ENCODE results near the gene MICOS13. TPM values are rescaled to one million over a fixed set of nuclear protein-coding genes. Genes with fewer than 3 reads are reported as not detected.

The MICOS13 gene
- total RNA-seq, 1 experiment from 2014 or later = 93.5 TPM

GRCh38 chr19:5711713-5712161, 31.4 kb upstream of the MICOS13 start:
- ATAC-seq (no peak), DNase-seq (ENCODE audit: low read depth, low spot score) (no peak)
- POLR2A ChIA-PET = no interaction called here
- H3K27ac ChIP-seq (ENCODE audit: low read length) = no peak overlapping the region
- BruUV-seq (replicated peaks) = no TSS peak
- H3K27me3 ChIP-seq (ENCODE audit: control insufficient read depth, insufficient read depth, low read length) = no peaks in the 10 kb centered on the region
- H3K36me3 ChIP-seq (ENCODE audit: control insufficient read depth, insufficient read depth, low read length) = peaks cover 2% of the 10 kb centered on the region; the same call in 1 of the 2 replicates
- H3K4me3 ChIP-seq (ENCODE audit: low read depth in 2 of 2, low read length in 2 of 2) = no peak overlapping the region
- no peaks in the 10 kb centered on the region for H3K9me3 ChIP-seq (ENCODE audit: control insufficient read depth, insufficient read depth, low read depth, low read length)
- CTCF ChIA-PET = no interaction called here
- in situ Hi-C loops (cut with HindIII; ENCODE audit: low pct_unique_long_range_greater_than_20kb, low sequenced_read_pairs) = no loop called here
- intact Hi-C loops (cut with micrococcal nuclease; ENCODE audit: unreplicated experiment) = no loop called here
- no peaks in the 10 kb centered on the region for H3K4me1 ChIP-seq (ENCODE audit: control insufficient read depth, insufficient read depth, low read length)
- TF ChIP-seq SIN3A (IDR thresholded peaks at IDR 0.05; ENCODE audit: borderline replicate concordance, insufficient read depth, low read depth, low read length) = no peak
- no peak for TF ChIP-seq TCF7L2 (IDR thresholded peaks at IDR 0.05; ENCODE audit: low read depth, low read length)
- TF ChIP-seq CTCF (IDR thresholded peaks at IDR 0.05) = no peak
- no peak for TF ChIP-seq REST (IDR thresholded peaks at IDR 0.05; ENCODE audit: insufficient read depth in 1 of 2, low read depth in 2 of 2, low read length in 1 of 2)

GRCh38 chr19:5711025-5711424, 30.7 kb upstream of the MICOS13 start:
- no peak for TF ChIP-seq TCF7L2 (IDR thresholded peaks at IDR 0.05; ENCODE audit: low read depth, low read length)
- TF ChIP-seq REST (IDR thresholded peaks at IDR 0.05; ENCODE audit: insufficient read depth in 1 of 2, low read depth in 2 of 2, low read length in 1 of 2) = no peak
- no peak for TF ChIP-seq POLR2AphosphoS5 (IDR thresholded peaks at IDR 0.05; ENCODE audit: low read depth, low read length)
- TF ChIP-seq CTCF (IDR thresholded peaks at IDR 0.05) = no peak
- no peak for TF ChIP-seq SIN3A (IDR thresholded peaks at IDR 0.05; ENCODE audit: borderline replicate concordance, insufficient read depth, low read depth, low read length)
- ChIA-PET POLR2A (no interaction called here), CTCF (no interaction called here)

More at GRCh38 chr19:5711025-5711424, 30.7 kb upstream of the MICOS13 start:
- peaks cover 2% of the 10 kb centered on the region; the same call in 1 of the 2 replicates for H3K36me3 ChIP-seq (ENCODE audit: control insufficient read depth, insufficient read depth, low read length)
- no TSS peak for BruUV-seq (replicated peaks)
- no peaks in the 10 kb centered on the region for H3K9me3 ChIP-seq (ENCODE audit: control insufficient read depth, insufficient read depth, low read depth, low read length)
- H3K27me3 ChIP-seq (ENCODE audit: control insufficient read depth, insufficient read depth, low read length) = no peaks in the 10 kb centered on the region
- intact Hi-C loops (cut with micrococcal nuclease; ENCODE audit: unreplicated experiment) (no loop called here), in situ Hi-C loops (cut with HindIII; ENCODE audit: low pct_unique_long_range_greater_than_20kb, low sequenced_read_pairs) (no loop called here)
- no peak overlapping the region for H3K4me3 ChIP-seq (ENCODE audit: low read depth in 2 of 2, low read length in 2 of 2)
- ATAC-seq (no peak), DNase-seq (ENCODE audit: low read depth, low spot score) (no peak)
- H3K27ac ChIP-seq (ENCODE audit: low read length) = no peak overlapping the region
- no peaks in the 10 kb centered on the region for H3K4me1 ChIP-seq (ENCODE audit: control insufficient read depth, insufficient read depth, low read length)
